Dermis microvascular lymphatic vessel endothelial cell (primary cell): ENCODE data around the gene SLC12A8. TPM values are rescaled to one million over a fixed set of nuclear protein-coding genes. Genes with fewer than 3 reads are reported as not detected.
"Not testable (repeated sequence)": the region's sequence is repeated elsewhere in the genome, so short reads cannot be mapped to it uniquely, and the experiment has no call there.

ENCODE experiments used
- DNase-seq, 2 donors: peaks; one replicate each; pipeline versions ENCODE4 v3.0.0 to v3.0.0-alpha.2; 2010; ENCODE audit warnings: low read depth in 2 of 2
- total RNA-seq: library from RNA; depleted of rRNA; stranded (reverse); fragments of >200 nt; gene quantifications from 2 replicates; pipeline ENCODE4 v1.2.1, GENCODE V29; 2014

The SLC12A8 gene
- total RNA-seq, 1 donor from 2014 or later = 0.13 TPM

DNA sequence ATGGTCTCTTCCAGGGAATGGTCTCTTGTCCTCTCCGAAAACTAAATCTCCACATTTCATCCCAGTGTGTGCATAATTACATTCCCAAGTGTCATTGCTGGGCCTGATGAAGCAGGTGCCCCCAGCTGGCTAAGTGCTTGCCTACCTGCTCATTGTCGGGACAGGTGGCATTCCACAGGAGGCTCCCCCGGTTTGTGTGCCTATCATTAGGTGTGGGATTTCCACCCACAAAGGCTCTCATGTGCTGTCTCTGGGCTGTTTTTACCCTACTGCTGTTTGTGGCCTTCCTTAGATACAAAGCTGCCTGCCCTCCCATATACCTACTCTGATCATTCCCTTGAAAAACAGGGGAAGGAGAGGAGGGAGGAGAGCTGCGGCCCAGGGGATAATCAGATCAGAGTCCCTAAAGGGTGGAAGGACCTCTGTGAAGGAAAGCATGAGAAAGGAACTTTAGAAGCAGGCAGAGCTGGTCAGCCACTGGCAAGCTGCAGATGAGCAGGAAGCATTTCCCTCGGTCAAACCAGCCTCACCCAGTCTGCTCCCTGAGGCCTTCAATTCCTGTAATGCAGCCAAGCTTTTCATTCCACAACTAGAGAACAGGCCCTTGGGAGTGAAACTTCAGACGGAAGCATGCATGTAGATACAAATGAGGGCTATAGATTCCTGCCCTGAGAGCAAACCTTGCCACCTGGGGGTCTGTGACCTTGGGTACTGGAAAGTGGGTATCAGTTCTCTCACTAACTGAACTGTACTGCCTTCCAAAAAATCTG lies 96.1 kb downstream of the SLC12A8 start:
- DNase-seq = no peak

GRCh38 chr3:125115640-125116039 lies 96.9 kb downstream of the SLC12A8 start:
- DNase-seq = no peak

DNA sequence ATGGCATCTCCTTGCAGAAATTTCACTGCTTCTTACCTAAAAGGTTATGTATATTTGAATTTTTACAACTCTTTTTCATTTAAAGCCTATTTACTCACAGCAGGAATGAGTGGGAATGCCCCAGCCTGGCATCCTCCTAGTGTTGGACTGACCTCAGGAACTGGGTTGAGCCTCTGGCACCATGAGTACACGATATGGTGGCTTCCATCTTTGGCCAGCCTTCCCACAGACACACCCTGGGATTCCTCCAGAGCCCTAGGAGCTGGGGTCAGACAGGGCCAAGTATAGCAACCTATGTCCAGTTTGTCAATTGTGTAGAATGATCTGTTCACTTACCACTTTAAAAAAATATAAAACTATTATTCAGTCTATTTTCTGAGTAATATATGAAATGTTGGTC lies 99.6 kb downstream of the SLC12A8 start:
- DNase-seq = no peak

GRCh38 chr3:125110876-125111480 lies 101.6 kb downstream of the SLC12A8 start:
- no peak for DNase-seq

DNA sequence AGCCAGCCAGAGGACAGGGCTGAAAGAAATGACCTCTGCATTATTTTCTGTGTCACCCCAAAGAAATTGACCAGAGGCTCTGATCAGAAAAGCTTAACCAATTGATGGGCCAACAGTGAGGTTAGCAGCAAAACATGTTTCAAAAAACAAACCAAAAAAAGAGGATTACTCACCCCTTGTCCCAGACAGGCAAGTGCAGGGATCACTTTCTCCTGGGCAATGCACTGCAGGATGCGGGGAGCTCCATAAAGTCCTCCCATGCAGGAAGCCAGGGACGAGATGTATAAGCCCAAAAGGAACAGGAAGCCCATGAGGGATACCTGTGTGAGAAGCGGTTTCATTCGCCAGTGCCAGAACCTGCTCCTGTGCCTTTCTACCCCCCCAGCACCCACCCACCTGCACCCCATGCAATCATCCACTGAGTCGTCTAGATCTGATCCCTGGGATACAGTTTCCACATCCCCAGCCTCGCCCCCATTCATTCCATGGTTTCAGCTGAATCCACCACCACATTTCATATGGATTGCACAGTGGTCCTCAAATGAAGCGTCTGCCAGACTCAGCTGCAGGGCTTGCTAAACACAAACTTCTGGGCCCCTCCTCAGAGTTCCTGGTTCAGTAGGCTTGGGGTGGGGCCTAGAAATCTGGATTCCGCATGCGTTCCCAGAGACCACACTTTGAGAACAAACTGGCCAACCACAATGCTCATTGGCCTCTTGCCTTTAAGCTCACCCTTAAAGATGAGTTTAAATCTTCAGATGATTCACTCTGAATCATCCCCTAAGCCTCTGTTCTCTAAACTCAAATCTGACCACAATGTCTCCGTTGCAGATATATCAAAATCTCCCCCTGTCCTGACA lies 102.3 kb downstream of the SLC12A8 start:
- DNase-seq = peak in 1 of 2 donors; percentile 12

DNA sequence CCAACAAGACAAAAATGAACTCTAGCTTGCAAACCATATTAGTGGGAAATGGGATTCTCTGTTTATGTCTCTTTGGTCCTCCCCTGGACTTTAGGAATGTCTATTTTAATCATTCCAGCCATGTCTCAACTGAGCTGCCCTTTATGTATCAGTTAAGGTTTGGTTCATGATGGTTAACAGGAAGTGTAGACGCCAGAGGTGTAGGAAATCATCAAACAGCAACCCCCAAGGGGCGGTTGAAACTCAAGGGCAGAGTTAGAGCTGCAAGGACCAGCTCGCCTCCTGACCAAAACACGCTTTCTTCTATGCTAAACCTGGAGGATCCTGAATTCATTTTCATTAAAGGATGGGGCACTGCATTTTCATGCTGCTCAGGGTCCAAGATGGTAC lies 103.0 kb downstream of the SLC12A8 start:
- no peak for DNase-seq

DNA sequence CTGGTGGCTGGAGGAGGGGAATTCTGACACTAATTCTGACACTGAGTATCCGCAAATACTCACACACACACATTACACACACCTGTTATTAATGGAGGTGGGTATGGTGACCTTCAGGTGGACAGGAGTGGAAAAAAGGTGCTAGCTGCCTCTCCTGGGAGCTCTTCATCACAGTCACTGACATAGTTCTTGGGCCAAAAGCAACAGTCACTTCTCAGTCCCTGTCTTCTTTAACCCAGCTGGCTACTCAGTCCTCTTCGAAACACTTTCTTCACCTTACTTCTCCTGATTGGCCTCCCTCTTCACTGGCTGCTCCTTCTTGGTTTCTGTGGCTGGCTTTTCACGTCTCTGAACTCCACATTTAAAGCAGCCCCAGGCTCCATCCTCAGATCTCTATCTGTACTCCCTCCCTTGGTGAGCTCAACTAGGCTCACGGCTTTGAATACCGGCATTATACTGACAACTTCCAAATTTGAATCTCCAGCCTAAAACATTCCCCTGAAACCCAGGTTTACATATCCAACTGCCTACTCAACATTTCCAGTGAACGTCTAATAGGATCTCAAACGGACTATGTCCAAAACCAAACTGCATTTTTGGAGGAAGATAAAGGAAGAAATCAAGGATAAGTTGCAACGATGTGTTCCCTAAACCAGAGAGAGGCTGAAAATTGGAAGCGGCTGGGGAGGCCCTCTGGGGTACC lies 103.6 kb downstream of the SLC12A8 start:
- no peak for DNase-seq

DNA sequence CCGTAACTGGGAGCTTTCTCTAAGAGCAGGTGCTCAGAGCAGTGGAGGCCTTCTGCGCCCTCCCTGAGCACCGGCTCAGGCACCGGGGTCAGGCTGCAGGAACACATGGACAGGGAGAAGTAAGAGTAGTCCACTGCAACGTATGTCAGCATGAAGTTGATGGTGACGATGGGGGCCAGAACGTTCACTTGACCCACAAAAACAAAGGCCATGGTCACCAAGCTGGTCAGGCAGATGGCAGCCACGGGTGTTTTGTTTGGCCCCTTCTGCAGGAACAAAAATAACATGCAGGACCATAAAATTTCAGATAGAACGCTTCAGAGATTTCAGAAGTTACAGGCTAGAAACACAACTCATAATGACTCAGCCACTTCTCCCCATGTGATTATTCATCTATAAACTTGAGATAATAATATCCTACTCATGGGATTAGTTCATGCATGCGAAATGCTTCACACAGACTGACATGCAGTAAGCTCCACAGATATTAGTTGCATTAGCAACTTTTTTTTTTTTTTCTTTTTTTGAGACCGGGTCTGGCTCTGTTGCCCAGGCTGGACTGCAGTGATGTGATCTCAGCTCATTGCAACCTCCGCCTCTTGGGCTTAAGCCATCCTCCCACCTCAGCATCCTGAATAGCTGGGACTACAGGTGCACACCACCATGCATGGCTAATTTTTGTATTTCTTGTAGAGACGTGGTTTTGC lies 104.5 kb downstream of the SLC12A8 start:
- DNase-seq = peak; percentile 9 to 35

DNA sequence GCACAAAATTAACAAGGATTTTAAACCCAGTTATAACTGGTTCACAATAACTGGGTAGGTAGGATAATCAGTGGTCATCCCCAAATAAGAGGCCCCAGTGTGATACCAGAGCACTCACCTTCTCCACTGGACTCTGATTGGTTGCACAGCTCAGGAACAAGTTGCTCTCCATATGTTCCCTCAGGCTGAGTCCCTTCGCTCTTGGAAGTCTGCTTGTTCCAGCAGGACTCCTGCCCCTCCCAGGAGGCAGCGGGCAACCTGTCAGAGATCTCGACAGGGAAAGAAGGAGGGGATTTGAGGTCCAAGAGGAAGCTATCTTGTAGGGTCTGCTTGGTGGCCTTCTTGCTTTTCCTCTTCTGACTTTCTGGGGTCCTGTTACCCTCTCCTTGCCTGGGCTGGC lies 105.2 kb downstream of the SLC12A8 start:
- no peak for DNase-seq

- DNase-seq = no peak
These were observed 107.4 kb downstream of the SLC12A8 start for GRCh38 chr3:125105116-125105515.

DNA sequence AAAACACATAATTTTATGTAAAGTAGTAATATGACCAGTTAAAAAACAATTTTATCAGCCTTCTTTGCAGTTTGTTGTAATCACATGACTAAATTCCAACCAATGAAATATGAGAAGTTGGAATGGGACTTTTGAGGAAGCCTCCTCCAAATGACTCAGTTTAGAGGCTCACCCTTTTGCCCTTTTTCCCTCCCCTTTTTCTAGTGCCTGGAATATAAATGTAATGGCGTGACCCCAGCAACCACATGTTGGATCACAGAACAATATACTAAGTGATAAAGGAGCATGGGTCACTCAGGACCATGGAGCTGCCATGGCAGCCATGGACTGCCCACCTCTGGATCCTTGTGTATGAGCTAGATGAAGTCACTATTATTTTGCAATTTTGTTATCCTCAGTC lies 107.9 kb downstream of the SLC12A8 start:
- no peak for DNase-seq

DNA sequence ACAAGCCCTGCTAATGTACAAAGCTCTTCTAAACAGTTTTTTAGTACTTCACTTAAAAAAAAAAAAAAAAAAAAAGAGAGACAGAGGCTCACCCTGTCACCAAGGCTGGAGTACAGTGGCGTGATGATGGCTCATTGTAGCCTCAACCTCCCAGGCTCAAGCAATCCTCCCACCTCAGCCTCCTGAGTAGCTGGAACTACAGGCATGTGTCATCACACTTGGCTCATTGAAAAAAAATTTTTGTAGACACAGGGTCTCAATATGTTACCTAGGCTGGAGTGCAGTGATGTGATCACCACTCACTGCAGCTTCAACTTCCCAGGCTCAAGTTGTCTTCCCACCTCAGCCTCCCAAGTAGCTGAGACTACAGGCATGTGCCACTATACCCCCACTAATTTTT lies 109.1 kb downstream of the SLC12A8 start:
- DNase-seq = no peak

DNA sequence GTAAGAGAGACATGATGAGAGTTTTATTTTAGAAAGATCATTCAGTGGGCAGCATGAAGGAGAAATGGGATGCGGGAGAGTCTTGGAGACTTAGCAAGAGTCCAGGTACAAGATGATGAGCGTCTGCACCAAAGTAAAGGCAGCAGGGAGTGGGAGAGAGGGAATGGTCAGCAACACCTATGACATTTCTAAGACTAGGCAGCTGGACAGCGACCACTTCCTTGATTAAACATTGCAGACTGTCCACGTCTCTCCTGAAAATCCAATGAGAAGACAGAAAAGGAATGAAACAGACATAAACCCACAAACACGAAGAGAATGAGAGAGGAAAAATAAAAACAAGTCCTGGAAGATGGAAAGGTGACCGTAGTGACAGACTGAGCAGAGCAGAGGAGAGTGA lies 110.1 kb downstream of the SLC12A8 start:
- DNase-seq = no peak

DNA sequence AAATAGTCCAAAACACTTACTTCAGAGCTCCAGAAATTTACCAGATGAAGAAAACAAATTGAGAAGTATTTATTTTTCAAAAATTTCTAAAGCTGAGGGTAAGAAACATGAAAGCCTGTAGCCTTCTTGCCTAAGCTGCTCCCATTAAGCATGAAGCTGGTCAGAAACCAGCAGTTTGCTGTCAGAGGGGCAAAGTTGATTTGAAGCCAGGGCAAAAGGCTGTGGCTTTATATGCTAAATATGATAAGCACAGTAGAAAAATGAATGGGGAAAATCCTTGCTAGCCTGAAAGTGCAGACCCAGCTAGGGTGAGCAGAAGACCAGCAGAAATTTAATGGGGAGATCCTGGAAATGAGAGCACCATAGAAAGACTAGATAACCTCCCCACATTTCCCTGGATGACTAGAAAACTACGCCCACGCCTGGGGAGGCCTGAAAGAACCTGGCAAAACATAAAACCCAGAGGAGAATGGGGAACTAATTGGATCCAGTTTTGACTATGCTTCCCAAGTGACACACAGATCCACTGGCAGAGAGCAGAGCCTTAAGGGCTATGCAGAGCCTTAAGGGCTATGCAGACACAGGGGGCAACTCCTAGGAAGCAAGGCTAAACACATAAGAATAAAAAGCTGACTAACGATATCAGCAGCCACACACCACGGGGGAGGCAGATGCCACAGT lies 113.8 kb downstream of the SLC12A8 start:
- no peak for DNase-seq

DNA sequence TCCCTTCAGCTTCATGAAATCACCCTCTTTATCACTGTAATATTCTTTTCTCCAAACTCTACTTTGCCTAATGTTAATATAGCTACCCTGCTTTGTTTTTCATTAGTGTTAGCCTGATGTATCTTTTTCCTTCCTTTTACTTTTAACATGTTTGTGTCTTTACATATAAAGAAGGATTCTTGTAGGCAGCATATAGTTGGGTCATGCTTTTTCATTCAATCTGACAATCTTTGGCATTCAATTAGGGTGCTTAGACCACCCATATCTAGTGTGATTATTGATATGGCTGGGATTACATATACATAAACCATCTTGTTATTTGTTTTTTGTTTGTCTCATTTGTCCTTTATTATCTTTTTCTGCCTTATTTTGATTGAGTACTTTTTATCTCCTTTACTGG lies 121.9 kb downstream of the SLC12A8 start:
- DNase-seq = no peak

GRCh38 chr3:125087768-125088391 lies 124.7 kb downstream of the SLC12A8 start:
- DNase-seq = peak in 1 of 2 donors; percentile 28

DNA sequence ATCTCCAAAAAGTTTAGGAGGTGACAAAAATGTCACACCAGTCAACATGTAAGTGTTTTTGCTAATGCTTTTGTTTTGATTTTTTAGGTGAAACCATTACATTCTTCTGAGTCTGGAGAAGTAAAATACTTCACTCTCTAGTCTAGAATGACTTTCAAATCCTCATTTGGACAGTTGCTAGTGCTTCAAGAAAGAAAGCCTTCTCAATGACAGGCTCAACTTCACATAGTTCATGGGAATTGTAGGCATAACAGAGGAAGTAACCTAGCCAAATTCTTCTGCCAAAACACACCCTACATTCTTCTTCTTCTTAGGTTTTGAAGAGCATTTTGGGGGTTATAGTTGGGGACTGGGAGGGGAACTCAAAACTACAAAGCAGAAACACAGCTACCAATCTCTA lies 127.4 kb downstream of the SLC12A8 start:
- DNase-seq = no peak

GRCh38 chr3:125083776-125084175 lies 128.8 kb downstream of the SLC12A8 start:
- DNase-seq = no peak

DNA sequence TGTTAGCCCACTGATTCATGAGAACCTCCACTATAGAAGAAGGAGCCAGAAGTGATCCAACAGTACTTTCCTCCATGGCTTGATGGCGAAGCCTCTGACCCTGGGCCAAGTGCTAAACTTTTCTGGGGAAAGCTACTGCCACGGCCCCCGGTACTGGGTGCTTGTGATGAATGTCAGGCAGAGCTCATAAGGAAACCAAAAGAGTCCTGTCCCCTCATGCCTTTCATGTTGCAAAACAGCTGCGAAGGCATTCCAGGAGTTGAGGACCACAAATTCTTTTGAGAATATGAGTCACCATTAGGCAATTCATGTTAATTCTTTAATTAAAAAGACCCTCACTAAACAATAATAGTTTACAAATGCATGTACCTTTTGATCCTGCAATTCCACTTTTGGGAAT lies 130.2 kb downstream of the SLC12A8 start:
- not testable (repeated sequence) for DNase-seq

DNA sequence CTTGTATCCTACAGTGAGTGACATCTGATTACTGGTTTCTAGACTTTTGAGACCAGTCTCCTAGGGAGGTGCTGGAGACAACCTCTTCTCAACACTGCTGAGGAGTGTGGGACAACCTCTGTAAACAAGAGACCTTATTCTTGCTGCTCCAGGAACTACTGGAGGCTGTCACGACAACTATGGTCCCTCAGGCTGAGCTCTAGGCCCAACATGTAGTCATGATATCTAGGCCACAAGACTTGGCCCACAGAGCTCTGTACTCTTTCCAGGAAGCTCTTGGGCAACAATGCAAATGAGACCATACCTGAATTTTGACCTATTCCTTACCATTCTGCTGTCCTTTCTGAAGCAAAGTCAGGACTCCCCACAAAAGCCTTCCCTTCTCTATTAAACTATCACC lies 132.5 kb downstream of the SLC12A8 start:
- no peak for DNase-seq
